Suppressor macrophage treated with lipopolysaccharide for 4 hours (primary cell): ENCODE data around the gene GLIS1.
"Not testable (repeated sequence)": the region's sequence is repeated elsewhere in the genome, so short reads cannot be mapped to it uniquely, and the experiment has no call there.

Experiments
- DNase-seq: peaks from one replicate; pipeline ENCODE4 v3.0.0-alpha.2; 2020

GLIS1 gene

GRCh38 chr1:53651356-53651755 lies 87.6 kb downstream of the GLIS1 start:
- DNase-seq = no peak

- DNase-seq = no peak
Observed at GRCh38 chr1:53648516-53648915, 90.4 kb downstream of the GLIS1 start.

DNA sequence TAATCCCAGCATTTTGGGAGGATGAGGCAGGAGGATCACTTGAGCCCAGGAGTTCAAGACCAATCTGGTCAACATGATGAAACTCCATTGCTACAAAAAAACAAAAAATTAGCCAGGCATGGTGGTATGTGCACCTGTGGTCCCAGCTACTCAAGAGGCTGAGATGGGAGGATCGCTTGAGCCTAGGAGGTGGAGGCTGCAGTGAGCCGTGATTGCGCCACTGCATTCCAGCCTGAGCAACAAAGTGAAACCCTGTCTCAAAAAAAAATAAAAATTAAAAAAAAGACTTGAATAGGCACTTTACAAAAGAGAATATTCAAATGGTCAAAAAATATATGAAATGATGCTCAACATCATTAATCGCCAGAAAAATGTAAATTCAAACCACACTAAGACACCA lies 91.0 kb downstream of the GLIS1 start:
- DNase-seq = not testable (repeated sequence)

DNA sequence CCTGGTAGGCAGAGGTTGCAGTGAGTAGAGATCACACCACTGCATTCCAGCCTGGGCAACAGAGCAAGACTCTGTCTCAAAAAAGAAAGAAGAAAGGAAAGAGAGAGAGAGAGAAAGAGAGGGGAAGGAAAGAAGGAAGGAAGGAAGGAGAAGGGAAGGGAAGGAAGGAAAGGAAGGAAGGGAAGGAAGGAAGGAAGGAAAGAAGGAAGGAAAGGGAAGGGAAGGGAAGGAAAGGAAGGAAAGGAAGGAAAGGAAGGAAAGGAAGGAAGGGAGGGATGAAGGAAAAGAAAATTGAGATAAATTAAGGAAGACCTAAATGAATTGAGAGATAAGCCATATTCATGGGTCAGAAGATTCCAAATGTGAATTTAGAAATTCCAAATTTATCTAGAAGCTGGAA lies 92.2 kb downstream of the GLIS1 start:
- no peak for DNase-seq

GRCh38 chr1:53645690-53646078 lies 93.3 kb downstream of the GLIS1 start:
- DNase-seq = no peak

GRCh38 chr1:53644909-53645689 lies 93.9 kb downstream of the GLIS1 start:
- no peak for DNase-seq

GRCh38 chr1:53644496-53644895 lies 94.5 kb downstream of the GLIS1 start:
- DNase-seq = no peak

GRCh38 chr1:53643881-53644390 lies 95.0 kb downstream of the GLIS1 start:
- DNase-seq = no peak

DNA sequence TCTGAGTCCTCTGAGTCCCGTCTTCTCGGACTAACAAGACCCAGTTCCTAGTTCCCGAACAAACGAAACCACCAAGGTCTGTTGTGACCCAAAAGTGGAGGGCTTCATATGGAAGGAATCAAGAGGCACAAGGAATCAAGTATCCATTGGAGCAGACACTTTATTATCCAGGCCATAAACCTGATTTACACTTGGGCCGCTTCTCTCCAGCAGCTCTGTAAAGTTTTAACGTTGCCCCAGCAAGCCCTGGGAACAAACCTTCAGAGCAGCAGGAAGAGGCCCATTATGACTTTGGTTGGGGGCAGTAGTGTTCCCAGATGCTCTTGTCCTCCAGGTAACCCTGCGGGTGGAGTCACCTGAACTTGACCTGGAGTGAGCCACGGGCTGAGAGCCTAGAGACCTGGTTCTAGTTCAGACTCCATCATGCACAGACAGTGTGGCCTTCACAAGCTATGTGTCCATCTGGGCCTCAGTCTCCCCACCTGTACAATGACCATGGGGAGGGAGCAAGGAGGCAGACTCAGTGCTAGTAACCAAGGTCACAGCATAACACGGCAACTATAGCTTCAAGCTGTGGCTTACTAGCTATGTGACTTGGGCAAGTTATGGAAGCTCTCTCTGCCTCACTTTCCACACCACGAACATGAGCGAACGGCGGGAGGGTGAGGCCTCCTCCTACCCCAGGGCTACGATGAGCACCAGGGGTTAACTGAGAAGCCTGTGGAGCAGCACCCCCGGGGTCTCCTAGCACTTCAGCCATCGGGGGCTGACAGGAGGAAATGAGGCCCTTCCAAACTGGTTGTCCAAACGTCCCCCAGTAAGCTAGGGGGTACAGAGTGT lies 95.7 kb downstream of the GLIS1 start:
- DNase-seq = no peak

- no peak for DNase-seq
Observed at GRCh38 chr1:53642607-53643006, 96.4 kb downstream of the GLIS1 start.

DNA sequence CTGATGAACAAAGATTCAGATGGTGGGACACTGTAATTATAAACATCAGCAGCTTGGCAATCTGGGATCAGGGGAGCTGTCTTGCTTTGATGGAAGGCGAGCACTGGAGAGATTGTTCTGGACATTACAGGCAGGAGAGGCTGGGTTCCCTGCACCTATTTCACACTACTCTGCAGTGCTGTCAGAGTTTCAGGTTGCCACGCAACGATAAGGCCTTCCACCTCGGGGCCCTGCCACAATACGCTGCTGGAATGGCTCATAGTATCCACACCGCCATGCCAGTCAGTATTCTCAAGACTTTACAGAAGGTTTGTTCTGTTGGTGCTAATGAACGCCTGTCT lies 96.8 kb downstream of the GLIS1 start:
- no peak for DNase-seq

GRCh38 chr1:53641481-53642214 lies 97.3 kb downstream of the GLIS1 start:
- DNase-seq = no peak

DNA sequence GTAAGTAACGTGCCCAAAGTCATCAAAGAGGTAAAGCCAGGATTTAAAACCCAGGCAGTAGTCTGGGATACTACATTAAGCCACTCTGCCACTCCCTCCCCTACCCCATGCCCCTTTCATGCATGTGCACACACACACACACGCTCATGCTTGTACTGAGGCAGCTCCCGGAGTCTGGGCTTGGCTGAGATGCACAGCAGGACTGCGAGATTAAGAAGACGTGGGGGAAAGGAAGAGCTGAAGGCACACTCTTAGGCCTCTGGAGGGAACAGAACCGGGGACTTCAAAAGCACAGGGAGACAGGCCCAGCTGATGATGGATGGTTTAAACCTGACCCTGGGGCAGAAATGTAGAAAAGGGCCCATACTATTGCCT lies 98.3 kb downstream of the GLIS1 start:
- no peak for DNase-seq

DNA sequence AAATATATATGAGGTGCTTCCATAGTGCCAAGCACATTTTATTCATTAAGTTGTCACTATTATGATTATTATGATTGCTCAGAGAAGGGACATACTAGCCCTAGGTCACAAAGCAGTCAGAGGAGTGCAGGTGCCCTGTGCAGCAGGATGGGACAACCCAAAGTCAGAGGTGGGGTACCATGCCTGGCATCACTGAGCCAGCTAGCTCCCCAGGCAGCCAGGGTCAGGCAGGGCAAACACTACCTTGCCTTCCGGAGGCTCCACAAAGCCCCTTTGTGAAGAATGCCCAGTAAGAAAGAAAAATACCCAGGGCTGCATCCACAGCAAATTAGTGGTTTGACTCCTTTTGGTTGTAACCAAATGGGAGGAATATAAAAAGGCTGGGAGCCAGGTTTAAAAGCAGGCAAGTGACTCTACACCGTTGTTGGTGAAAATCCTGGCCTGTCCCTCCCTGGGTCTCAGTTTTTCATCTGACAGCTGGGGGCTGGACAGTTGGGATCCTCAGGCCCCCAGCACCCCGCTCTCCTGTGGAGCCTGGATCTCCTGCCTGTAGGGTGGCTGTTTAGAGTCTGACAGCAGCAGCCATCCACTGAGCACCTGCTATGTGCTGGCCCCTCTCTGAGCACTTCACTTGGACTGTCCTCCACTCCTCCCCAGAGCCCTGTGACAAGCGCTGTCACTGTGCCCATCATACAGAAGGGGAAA lies 98.8 kb downstream of the GLIS1 start:
- DNase-seq = no peak

GRCh38 chr1:53639251-53639763 lies 99.7 kb downstream of the GLIS1 start:
- DNase-seq = no peak

DNA sequence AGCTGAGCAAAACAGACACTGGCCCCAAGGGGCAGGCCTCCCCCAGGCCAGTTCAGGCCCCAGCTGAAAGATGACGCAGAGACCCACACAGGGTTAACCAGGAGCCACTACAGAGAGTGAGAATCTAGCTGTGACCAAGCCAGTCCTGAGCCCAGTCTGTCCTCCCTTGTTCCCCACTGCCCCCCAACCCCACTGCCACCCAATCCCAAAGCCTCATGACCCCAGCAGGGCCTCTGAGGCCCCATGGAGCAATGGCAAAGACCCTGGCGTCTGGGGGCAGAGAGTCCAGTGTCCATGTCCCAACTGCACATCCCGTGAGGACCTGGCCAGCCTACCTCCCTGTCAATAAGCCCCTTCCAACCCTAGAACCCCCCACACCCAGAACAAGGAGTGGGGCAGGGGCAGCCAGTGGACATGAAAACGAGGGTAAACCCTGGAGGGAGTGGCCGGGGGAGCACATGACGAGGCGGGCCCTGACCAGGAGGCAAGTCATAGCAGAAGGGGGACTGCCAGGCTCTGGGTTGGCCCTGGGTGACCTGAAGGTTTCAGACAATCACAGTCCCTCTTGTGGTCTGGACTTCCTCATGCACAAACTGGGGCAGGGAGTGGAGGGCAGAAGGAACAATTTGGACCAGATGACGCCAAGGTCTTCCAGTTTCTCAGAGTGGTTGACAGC lies 100.5 kb downstream of the GLIS1 start:
- no peak for DNase-seq

DNA sequence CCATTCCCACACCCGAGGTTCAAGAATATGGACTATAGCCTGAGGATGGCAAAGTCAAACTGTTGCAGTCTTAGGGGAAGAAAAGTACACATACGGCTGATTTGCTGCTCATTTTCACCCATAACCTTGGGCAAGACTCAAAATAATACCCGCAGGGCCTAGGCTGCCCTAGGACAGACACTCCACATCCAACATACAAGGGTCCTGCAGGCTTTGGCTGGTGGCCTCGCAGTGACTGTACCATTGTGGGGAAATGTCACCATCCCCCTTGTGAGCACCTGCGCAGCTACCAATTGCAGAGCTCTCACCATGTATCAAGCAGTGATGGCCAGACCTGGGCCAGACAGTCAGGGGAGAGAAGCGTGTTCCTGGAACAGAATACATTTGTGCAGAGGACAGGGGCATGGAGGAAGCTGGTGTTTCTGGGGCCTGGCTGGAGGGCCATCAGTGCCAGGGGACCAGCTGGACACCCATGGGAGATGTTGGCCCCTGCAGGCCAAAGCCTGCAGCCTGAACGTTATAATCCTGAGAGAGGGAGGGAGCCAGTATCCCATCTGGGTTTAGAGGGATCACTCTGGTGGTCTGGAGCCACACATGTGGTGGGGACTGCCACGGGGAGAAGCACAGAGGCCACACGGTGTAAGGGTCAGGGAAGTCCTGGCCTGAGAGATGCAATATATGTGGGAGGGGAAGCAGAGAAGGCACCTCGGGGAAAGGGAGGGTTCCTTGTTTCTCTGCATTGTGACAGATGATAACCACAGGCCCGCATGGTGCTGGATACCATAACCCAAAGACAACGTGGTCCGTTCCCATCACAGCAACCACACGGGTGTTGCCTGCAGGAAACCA lies 101.2 kb downstream of the GLIS1 start:
- no peak for DNase-seq

- DNase-seq = no peak
Observed at GRCh38 chr1:53636621-53637171, 102.3 kb downstream of the GLIS1 start.

DNA sequence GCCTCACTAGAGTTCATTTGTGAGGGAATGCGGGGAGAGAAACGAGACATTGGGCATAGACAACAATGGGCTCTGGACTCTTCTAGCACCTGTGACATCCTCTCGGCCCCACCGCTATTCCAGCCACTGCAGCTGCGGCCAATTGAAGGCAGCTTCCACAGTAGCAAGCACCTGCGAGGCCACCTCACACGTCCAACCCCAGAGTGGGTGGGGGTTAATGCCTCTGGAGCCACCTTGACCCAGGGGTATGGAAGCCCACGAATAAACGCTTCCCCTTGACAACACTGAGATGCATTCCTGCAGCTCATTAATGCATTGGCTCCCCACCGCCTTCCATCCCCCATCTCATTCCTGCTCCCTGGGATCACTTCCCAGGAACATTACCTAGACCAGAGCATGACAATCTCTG lies 104.4 kb downstream of the GLIS1 start:
- no peak for DNase-seq

DNA sequence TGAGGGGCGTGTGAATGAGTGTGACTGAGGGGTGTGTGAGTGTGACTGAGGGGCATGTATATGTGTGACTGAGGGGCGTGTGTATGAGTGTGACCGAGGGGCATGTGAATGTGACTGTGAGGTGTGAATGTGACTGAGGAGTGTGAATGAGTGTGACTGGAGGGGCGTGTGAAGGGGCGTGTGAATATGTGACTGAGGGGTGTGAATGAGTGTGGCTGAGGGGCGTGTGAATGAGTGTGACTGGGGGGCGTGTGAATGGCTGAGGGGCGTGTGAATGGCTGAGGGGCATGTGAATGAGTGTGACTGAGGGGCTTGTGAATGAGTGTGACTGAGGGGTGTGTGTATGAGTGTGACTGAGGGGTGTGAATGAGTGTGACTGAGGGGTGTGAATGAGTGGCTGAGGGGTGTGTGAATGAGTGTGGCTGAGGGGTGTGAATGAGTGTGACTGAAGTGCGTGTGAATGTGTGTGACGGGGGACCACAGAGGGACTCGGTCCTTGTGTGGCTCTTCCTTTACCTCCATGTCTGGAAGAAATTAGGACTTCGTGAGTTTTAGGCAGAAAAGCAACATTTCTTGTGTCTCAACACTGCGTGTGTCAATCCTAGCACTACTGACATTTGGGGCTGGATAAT lies 105.8 kb downstream of the GLIS1 start:
- no peak for DNase-seq
